GM23248 (cell line): ENCODE measurements around the gene ENTPD2. TPM values are rescaled to one million over a fixed set of nuclear protein-coding genes. Genes with fewer than 3 reads are reported as not detected.

ENCODE experiments used
- DNase-seq: peaks from one replicate; pipeline ENCODE4 v3.0.0-alpha.2; 2015
- H2AFZ ChIP-seq: fragments of 200-600 bp; sonication (generic); 2 replicates; pipeline ENCODE4 v1.6.1; 2016; ENCODE audit warnings: antibody characterized with exemption
- H3F3A ChIP-seq: fragments of 200-600 bp; sonication (generic); 2 replicates; pipeline ENCODE4 v1.6.1; 2016; ENCODE audit warnings: mild to moderate bottlenecking, antibody characterized with exemption, mixed run types; ENCODE audit not compliant: insufficient read depth
- H3K27ac ChIP-seq: fragments of 200-600 bp; sonication (generic); 2 replicates; pipeline ENCODE4 v1.5.1; 2016; ENCODE audit warnings: mild to moderate bottlenecking
- H3K27me3 ChIP-seq: fragments of 200-600 bp; sonication (generic); replicated peaks from 2 replicates; pipeline ENCODE4 v1.6.1; 2016; ENCODE audit warnings: mild to moderate bottlenecking; ENCODE audit not compliant: insufficient read depth
- H3K36me3 ChIP-seq: fragments of 200-600 bp; sonication (generic); 2 replicates; pipeline ENCODE4 v1.6.1; 2016; ENCODE audit warnings: low read depth, mild to moderate bottlenecking
- H3K4me1 ChIP-seq: fragments of 200-600 bp; sonication (generic); 2 replicates; pipeline ENCODE4 v1.6.1; 2016; ENCODE audit warnings: mild to moderate bottlenecking; ENCODE audit not compliant: insufficient read depth
- H3K4me2 ChIP-seq: fragments of 200-600 bp; sonication (generic); one replicate; pipeline ENCODE4 v1.6.1; 2016; ENCODE audit warnings: mild to moderate bottlenecking; ENCODE audit not compliant: unreplicated experiment
- H3K4me3 ChIP-seq: fragments of 200-600 bp; sonication (generic); 2 replicates; pipeline ENCODE4 v1.5.1; 2016; ENCODE audit warnings: mild to moderate bottlenecking
- H3K79me2 ChIP-seq: fragments of 200-600 bp; sonication (generic); 2 replicates; pipeline ENCODE4 v1.6.1; 2016; ENCODE audit warnings: mild to moderate bottlenecking; ENCODE audit not compliant: insufficient read depth
- H3K9ac ChIP-seq: fragments of 200-600 bp; sonication (generic); 2 replicates; pipeline ENCODE4 v1.6.1; 2016; ENCODE audit warnings: mild to moderate bottlenecking
- H3K9me2 ChIP-seq: fragments of 200-600 bp; sonication (generic); 2 replicates; pipeline ENCODE4 v1.6.1; 2016; ENCODE audit warnings: mixed run types, mild to moderate bottlenecking, moderate library complexity; ENCODE audit not compliant: insufficient read depth
- H3K9me3 ChIP-seq: fragments of 200-600 bp; sonication (generic); one replicate; pipeline ENCODE4 v1.6.1; 2017; ENCODE audit warnings: low read depth
- H4K20me1 ChIP-seq: fragments of 200-600 bp; sonication (generic); 2 replicates; pipeline ENCODE4 v1.6.0; 2016; ENCODE audit not compliant: insufficient read depth
- EZH2 ChIP-seq: fragments of 200-600 bp; sonication (generic); IDR thresholded peaks from 2 replicates; pipeline ENCODE4 v1.6.1; 2018; ENCODE audit warnings: antibody characterized with exemption, mild to moderate bottlenecking; ENCODE audit not compliant: insufficient read depth, poor library complexity, severe bottlenecking
- EZH2phosphoT487 ChIP-seq: fragments of 200-600 bp; sonication (generic); IDR thresholded peaks from 2 replicates; pipeline ENCODE4 v1.6.1; 2018; ENCODE audit warnings: antibody characterized with exemption, moderate library complexity, mild to moderate bottlenecking, low read depth; ENCODE audit not compliant: insufficient read depth
- WGBS, 2 experiments: methylation state at CpG; one replicate each; pipeline ENCODE4 v1.1.6; 2015 to 2017; ENCODE audit warnings: low lambda C conversion rate in 2 of 2, low coverage in 1 of 2; ENCODE audit errors: missing lambda C conversion rate in 2 of 2; 5-methylcytosine and 5-hydroxymethylcytosine counted together
- in situ Hi-C: fragments of 300-500 bp; cut with MboI; formaldehyde crosslinking; loops from 2 replicates; pipeline ENCODE4 v1.15.0; 2020
- polyA plus RNA-seq: library from polyadenylated mRNA; unstranded; fragments of >200 nt; fragmentation: Nextera tagmentation; extraction: Ambion mirVana; gene quantifications from 2 replicates; pipeline ENCODE4 v1.2.1, GENCODE V29; 2016
- total RNA-seq: library from RNA; depleted of rRNA; stranded (reverse); fragments of >200 nt; shearing (Covaris generic); gene quantifications from 2 replicates; pipeline ENCODE4 v1.2.3, GENCODE V29; 2014

ENTPD2 gene
- total and polyA plus RNA-seq, 2 experiments from 2014 or later: not detected

DNA sequence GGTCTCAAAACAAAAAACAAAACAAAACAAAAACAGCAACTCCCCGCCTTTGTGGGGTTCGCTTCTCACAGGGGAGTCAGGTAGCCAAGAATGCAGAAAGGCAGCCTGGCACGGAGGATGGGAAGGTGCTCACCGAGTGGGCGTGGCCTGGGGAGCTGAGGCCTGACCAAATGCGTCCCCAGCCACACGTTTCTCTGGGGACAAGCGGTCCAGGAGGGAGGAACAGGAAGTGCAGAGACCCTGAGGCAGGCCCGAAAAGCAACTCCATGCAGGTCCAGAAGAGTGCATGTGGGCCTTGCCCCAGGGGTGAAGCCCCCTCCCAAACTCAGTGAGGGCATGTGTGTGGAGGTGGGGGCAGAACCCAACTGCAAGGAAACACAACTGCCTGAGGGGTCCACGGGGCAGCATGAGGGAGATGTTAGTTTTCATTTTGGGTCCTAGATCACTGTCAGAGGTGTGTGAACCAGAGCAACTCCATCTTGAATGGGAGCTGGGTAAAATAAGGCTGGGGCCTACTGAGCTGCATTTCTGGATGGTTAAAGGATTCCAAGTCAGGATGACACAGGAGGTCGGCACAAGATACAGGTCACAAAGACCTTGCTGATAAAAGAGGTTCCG lies 20.9 kb upstream of the ENTPD2 start:
- Histone ChIP-seq H3K27me3 (no peaks in the 10 kb centered on the region), H3K4me3 (no peak overlapping the region), H3K27ac (no peak overlapping the region), H3K9ac (no peak overlapping the region), H4K20me1 (no peaks in the 10 kb centered on the region), H2AFZ (no peak overlapping the region), H3K79me2 (peaks cover 6% of the 10 kb centered on the region; the same call in 1 of the 2 replicates), H3K36me3 (no peaks in the 10 kb centered on the region), H3K4me1 (no peaks in the 10 kb centered on the region), H3K9me2 (no peaks in the 10 kb centered on the region), H3K9me3 (no peaks in the 10 kb centered on the region), H3F3A (peaks cover 5% of the 10 kb centered on the region; the same call in 1 of the 2 replicates), H3K4me2 (no peak overlapping the region)
- no peak for DNase-seq
- in situ Hi-C loops: no loop called here
- WGBS, 2 experiments: 91 to 95% methylated on average over 12 of the region's 12 CpGs
- TF ChIP-seq EZH2: no peak
- no peak for TF ChIP-seq EZH2phosphoT487

- H3K36me3 ChIP-seq: no peaks in the 10 kb centered on the region
- in situ Hi-C loops: no loop called here
- H3K79me2 ChIP-seq: peaks cover 6% of the 10 kb centered on the region; the same call in 1 of the 2 replicates
- H3K4me1 ChIP-seq: no peaks in the 10 kb centered on the region
- H3K9ac ChIP-seq: no peak overlapping the region
- H3K4me2 ChIP-seq: no peak overlapping the region
- H4K20me1 ChIP-seq: no peaks in the 10 kb centered on the region
- H3K27ac ChIP-seq: no peak overlapping the region
- TF ChIP-seq EZH2: no peak
- no peak for TF ChIP-seq EZH2phosphoT487
- H3K9me3 ChIP-seq: no peaks in the 10 kb centered on the region
- no peak overlapping the region for H2AFZ ChIP-seq
- no peaks in the 10 kb centered on the region for H3K27me3 ChIP-seq
- WGBS, 2 experiments: 95 to 96% methylated on average over 8 of the region's 8 CpGs
- no peak for DNase-seq
- no peak overlapping the region for H3K4me3 ChIP-seq
- no peaks in the 10 kb centered on the region for H3K9me2 ChIP-seq
- peaks cover 5% of the 10 kb centered on the region; the same call in 1 of the 2 replicates for H3F3A ChIP-seq
These were observed 20.1 kb upstream of the ENTPD2 start for GRCh38 chr9:137073992-137074399.

GRCh38 chr9:137071282-137071681 lies 17.4 kb upstream of the ENTPD2 start:
- H3K4me3 ChIP-seq: no peak overlapping the region
- in situ Hi-C loops: no loop called here
- 46 to 56% methylated on average over 2 of the region's 2 CpGs for WGBS, 2 experiments
- no peak for TF ChIP-seq EZH2
- TF ChIP-seq EZH2phosphoT487: no peak
- H3F3A ChIP-seq: peaks cover 4% of the 10 kb centered on the region; the same call in 1 of the 2 replicates
- no peak overlapping the region for H3K4me2 ChIP-seq
- H3K36me3 ChIP-seq: no peaks in the 10 kb centered on the region
- H3K27ac ChIP-seq: no peak overlapping the region
- no peaks in the 10 kb centered on the region for H3K79me2 ChIP-seq
- no peak overlapping the region for H2AFZ ChIP-seq
- DNase-seq: no peak
- no peak overlapping the region for H3K9ac ChIP-seq
- no peaks in the 10 kb centered on the region for H3K9me3 ChIP-seq
- no peaks in the 10 kb centered on the region for H4K20me1 ChIP-seq
- no peaks in the 10 kb centered on the region for H3K4me1 ChIP-seq
- H3K9me2 ChIP-seq: no peaks in the 10 kb centered on the region
- H3K27me3 ChIP-seq: no peaks in the 10 kb centered on the region

DNA sequence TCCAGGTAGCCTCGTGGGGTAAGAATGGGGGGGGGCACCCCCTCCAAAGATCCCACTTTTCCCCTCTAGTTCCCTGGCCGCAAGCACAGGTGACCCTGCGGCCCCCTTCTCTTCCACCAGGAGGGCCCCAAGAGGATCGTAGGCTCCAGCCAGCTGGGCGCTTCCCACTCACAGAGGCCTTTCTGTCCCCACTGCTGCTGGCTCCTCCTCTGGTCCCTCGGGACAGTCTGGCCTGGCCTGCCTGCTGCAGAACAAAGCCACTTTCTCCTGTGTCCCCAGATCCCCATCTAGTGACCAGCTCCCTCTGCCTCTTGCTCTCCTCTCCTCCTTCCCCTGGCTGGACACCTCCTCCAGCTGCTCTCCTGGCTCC lies 17.0 kb upstream of the ENTPD2 start:
- 29 to 48% methylated on average over 4 to 6 of the region's 6 CpGs for WGBS, 2 experiments
- Histone ChIP-seq H3K4me3 (peak overlapping the region; percentile 65), H3K4me1 (no peaks in the 10 kb centered on the region), H3K9ac (peak overlapping the region; percentile 42; the same call in 1 of the 2 replicates), H3K27me3 (no peaks in the 10 kb centered on the region), H3K9me3 (no peaks in the 10 kb centered on the region), H3K36me3 (no peaks in the 10 kb centered on the region), H2AFZ (peak overlapping the region; percentile 72), H3K79me2 (no peaks in the 10 kb centered on the region), H4K20me1 (no peaks in the 10 kb centered on the region), H3K27ac (no peak overlapping the region), H3K4me2 (peak overlapping the region; percentile 67), H3F3A (no peaks in the 10 kb centered on the region), H3K9me2 (no peaks in the 10 kb centered on the region)
- no peak for DNase-seq
- in situ Hi-C loops: no loop called here
- no peak for TF ChIP-seq EZH2phosphoT487
